Measurements from ENCODE around the gene CTCFL.

- TF ChIP-seq, protein P1, sequence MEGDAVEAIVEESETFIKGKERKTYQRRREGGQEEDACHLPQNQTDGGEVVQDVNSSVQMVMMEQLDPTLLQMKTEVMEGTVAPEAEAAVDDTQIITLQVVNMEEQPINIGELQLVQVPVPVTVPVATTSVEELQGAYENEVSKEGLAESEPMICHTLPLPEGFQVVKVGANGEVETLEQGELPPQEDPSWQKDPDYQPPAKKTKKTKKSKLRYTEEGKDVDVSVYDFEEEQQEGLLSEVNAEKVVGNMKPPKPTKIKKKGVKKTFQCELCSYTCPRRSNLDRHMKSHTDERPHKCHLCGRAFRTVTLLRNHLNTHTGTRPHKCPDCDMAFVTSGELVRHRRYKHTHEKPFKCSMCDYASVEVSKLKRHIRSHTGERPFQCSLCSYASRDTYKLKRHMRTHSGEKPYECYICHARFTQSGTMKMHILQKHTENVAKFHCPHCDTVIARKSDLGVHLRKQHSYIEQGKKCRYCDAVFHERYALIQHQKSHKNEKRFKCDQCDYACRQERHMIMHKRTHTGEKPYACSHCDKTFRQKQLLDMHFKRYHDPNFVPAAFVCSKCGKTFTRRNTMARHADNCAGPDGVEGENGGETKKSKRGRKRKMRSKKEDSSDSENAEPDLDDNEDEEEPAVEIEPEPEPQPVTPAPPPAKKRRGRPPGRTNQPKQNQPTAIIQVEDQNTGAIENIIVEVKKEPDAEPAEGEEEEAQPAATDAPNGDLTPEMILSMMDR (IDR thresholded peaks at IDR 0.05 in 8 of 11, conservative IDR thresholded peaks at IDR 0.05 in 3 of 11), result no peak
- no peak for TF ChIP-seq POLR2A (IDR thresholded peaks at IDR 0.05)
- TF ChIP-seq POLR2AphosphoS5 (IDR thresholded peaks at IDR 0.05), result no peak
These were observed 59.5 kb downstream of the CTCFL start for GRCh38 chr20:57465486-57465885.

All from spleen (tissue), 7 donors.